ENCODE data around the gene IRX1. TPM values are rescaled to one million over a fixed set of nuclear protein-coding genes. Genes with fewer than 3 reads are reported as not detected.

Gene IRX1
- not detected for total RNA-seq
- long read RNA-seq = 0 reads

GRCh38 chr5:3595006-3595961, at the start of gene IRX1:
TSS of gene IRX1 (plus strand) at chr5:3595832. CDS start at chr5:3596106, 274 bp downstream.
- ATAC-seq (no peak), DNase-seq (no peak)
- intact Hi-C loops (cut with DNase I, micrococcal nuclease) = no loop called here

- intact Hi-C loops (cut with DNase I, micrococcal nuclease) = no loop called here
- no peak for ATAC-seq
- no peak for DNase-seq
Observed at GRCh38 chr5:3546028-3546427, 49.6 kb upstream of the IRX1 start.

GRCh38 chr5:3564116-3564515, 31.5 kb upstream of the IRX1 start:
- DNase-seq (no peak), ATAC-seq (no peak)
- intact Hi-C loops (cut with DNase I, micrococcal nuclease) = no loop called here

- ATAC-seq (no peak), DNase-seq (no peak)
- intact Hi-C loops (cut with DNase I, micrococcal nuclease) = no loop called here
Observed at GRCh38 chr5:3564827-3565518, 30.7 kb upstream of the IRX1 start.

GRCh38 chr5:3584724-3585531, 10.7 kb upstream of the IRX1 start:
- DNase-seq (no peak), ATAC-seq (no peak)
- intact Hi-C loops (cut with DNase I, micrococcal nuclease) = no loop called here

DNA sequence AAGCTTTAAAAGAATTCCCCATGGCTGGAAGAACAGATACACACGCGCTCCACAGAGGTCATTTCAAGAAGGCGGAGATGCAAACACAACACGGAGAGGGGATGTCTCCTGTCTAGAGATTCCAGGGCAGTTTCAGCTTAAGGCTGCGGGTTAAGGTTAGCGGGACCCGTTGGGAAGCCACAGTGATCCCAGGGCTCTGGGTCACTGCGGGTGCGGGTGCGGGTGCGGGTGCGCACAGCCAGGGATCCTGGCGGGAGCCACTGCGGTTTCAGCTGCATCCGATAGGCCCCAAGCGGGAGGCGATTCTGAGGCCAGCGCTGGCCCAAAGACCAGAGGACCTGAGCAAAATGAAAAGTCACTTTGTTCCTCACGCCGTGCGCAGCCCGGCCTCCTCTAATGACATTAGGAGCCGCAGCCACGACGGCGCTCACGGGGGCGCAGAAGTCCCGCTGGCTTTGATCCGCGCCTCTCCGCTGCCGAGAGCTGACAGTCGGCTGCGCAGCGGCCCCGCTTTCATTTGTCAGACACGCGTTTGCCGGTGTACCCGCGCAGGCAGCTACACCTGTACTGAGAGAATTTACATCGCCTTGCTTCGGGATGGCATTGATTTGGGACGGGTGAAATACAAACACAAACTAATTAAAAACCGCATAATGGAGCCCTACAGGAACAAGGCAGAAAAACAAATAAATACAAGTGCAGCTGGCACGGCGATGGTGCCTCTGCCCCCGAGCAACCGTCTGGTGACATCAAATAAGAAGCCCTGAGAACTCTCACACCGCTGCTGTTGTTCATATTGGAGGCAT, 5.3 kb upstream of the IRX1 start:
- DNase-seq (no peak), ATAC-seq (no peak)
- intact Hi-C loops (cut with DNase I, micrococcal nuclease) = no loop called here

DNA sequence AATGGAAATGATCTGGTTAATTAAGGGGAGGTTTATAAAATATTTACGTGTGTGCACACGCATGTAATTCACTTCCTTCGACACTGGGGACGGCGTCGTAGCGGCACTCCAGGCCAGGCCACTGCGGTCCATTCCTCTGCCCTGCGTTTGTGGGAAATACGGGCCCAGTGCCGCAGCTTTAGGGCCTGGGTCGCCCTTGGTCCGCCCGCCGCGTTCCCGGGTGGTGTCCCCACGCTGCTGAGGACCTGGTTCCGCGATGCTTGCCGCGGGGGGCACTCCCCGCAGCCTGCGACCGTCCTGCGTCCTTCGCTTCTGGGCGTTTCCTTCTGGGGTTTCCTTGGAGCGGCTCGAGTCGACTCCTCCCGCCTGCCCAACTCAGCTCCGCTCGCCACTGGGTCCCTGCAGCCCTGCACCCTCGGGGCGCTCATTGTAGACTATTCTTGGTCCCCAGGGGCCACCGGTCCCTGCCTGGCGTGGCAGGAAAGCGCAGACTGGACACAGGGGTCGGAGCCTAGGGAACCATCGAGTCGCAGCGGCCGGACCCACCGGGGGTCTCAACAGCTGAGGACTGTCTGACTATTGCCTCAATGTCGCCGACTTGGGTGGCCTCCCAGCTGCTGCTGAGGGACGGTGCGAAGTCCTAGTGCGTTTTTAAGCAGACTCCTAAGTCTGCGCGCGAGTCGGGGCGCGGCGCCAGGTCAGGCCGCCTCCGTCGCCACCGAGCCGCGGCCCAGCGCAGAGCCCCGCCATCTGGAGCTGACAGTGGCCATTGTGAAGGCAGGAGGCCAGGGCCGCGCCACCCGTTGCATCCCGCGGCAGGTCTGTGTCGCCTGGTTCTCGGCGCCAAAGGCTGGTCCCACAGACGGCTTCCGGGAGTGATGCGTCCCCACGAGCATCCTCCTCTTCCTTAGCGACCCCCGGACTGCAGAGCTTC, 4.4 kb upstream of the IRX1 start:
- no peak for ATAC-seq
- DNase-seq = no peak
- intact Hi-C loops (cut with DNase I, micrococcal nuclease) = no loop called here

- ATAC-seq = no peak
- DNase-seq = no peak
- intact Hi-C loops (cut with DNase I, micrococcal nuclease) = no loop called here
Observed at GRCh38 chr5:3592298-3592697, 3.3 kb upstream of the IRX1 start.

- no peak for ATAC-seq
- intact Hi-C loops (cut with DNase I, micrococcal nuclease) = no loop called here
- no peak for DNase-seq
Observed at GRCh38 chr5:3593771-3594509, 1.7 kb upstream of the IRX1 start.

- intact Hi-C loops (cut with DNase I, micrococcal nuclease) = no loop called here
- ATAC-seq (no peak), DNase-seq (no peak)
Observed at GRCh38 chr5:3594510-3595005, 1.1 kb upstream of the IRX1 start.

- intact Hi-C loops (cut with DNase I, micrococcal nuclease) = no loop called here
- DNase-seq (no peak), ATAC-seq (no peak)
Observed at GRCh38 chr5:3596261-3596825, 711 bp downstream of the IRX1 start.

- no peak for DNase-seq
- intact Hi-C loops (cut with DNase I, micrococcal nuclease) = no loop called here
- no peak for ATAC-seq
Observed at GRCh38 chr5:3596857-3597166, 1.2 kb downstream of the IRX1 start.

- no peak for DNase-seq
- intact Hi-C loops (cut with DNase I, micrococcal nuclease) = no loop called here
Observed at GRCh38 chr5:3597167-3598007, 1.8 kb downstream of the IRX1 start.

DNA sequence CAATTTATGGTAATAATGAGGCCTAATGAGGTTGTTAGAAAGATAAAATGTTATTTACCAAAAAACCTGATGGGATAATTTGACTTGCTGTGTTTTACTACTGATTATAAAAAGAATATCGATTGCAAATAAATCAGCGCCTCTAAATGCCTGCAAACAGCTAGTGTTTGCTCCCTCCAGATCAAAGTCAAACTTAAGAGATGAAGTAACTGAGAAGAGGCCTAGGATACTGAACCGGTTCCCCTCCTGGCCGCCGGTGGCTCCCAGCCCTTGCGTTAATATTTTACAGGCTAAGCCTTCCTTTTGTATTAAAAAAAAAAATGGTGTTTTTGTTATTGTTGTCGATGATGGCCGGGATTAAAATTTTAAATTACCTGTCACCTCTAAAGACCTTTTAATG, 2.6 kb downstream of the IRX1 start:
- intact Hi-C loops (cut with DNase I, micrococcal nuclease) = no loop called here
- no peak for ATAC-seq
- no peak for DNase-seq

More at GRCh38 chr5:3597167-3598007, 1.8 kb downstream of the IRX1 start:
- no peak for ATAC-seq

GRCh38 chr5:3598769-3599211, 3.2 kb downstream of the IRX1 start:
- ATAC-seq = no peak
- intact Hi-C loops (cut with DNase I, micrococcal nuclease) = no loop called here
- DNase-seq = no peak
